Fibroblast of pulmonary artery (primary cell): ENCODE measurements around the gene VTI1A.

Experiments
- DNase-seq: peaks from one replicate; pipeline ENCODE4 v3.0.0-alpha.2; 2010; ENCODE audit warnings: low read depth
- H3K4me3 ChIP-seq: replicated peaks from 2 replicates; pipeline ENCODE4 v1.5.1; 2011; ENCODE audit warnings: low read depth, mild to moderate bottlenecking, control low read depth, low read length, moderate library complexity
- CTCF ChIP-seq: IDR thresholded peaks from 2 replicates; pipeline ENCODE4 v1.5.1; 2011; ENCODE audit warnings: mild to moderate bottlenecking, control low read depth, low read length, inconsistent platforms; ENCODE audit errors: missing control alignments

VTI1A gene

DNA sequence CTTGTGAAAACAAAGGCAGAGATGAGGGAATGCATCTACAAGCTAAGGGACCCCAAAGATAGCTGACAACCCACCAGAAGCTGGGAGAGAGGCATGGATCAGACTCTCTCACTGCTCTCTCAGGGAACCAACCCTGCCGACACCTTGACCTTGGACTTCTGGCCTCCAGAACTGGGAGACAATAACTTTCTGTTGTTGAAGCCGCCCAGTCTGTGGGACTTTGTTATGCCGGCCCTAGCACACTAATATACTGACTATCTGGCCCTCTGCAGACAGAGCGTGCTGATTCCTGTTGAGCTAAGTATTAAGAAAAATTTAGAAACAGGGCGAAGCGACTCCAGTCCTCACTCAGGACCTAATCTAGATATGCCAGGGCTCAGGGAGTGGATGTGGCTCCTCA is 358.7 kb downstream of the VTI1A start:
- no peak overlapping the region for H3K4me3 ChIP-seq
- no peak for TF ChIP-seq CTCF
- no peak for DNase-seq

DNA sequence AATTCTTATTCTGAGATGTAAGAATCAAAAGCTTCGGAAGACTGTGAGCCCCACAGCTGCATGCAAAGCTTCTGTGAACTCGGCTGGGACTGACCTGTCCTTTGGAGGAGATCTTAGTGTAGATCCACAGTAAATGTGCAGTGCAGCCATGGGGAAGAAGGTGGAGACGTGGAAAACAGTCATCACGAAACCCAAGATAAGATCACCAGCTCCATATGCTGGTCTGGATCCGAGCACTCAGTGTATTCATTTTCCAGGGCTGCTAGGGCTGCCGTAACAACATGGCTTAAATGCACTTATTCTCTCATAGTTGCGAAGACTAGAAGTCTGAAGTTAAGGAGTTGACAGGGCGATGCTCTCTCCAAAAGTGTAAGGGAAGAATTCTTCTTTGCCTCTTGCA is 360.0 kb downstream of the VTI1A start:
- no peak for DNase-seq
- TF ChIP-seq CTCF = no peak
- no peak overlapping the region for H3K4me3 ChIP-seq

- no peak for DNase-seq
- no peak for TF ChIP-seq CTCF
- no peak overlapping the region for H3K4me3 ChIP-seq
Observed at GRCh38 chr10:112809736-112810135, 362.7 kb downstream of the VTI1A start.

GRCh38 chr10:112810711-112811151 is 363.7 kb downstream of the VTI1A start:
- no peak overlapping the region for H3K4me3 ChIP-seq
- no peak for TF ChIP-seq CTCF
- no peak for DNase-seq

- no peak for TF ChIP-seq CTCF
- DNase-seq = peak; percentile 88
- H3K4me3 ChIP-seq = peak overlapping the region; percentile 34
Observed at GRCh38 chr10:112811741-112812551, 364.9 kb downstream of the VTI1A start.

DNA sequence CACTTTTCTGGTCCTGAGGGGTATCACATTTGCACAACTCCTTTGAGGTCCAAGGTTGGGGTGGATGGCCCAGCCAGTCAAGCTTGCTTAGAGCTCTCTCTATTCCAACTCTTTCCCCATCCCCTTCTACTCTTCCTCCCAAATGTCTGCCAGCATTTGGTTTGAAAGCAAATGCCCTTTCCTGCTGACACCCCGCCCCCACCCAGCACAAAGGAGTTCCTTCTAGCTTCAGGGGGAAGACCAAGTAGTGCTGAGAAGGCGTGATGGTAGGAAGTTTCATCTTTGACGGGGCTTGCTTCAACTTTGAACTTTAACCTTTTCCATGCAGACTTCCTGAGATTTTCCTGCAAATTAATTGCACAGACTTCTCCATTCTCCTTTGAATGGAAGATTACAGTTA is 365.6 kb downstream of the VTI1A start:
- no peak for DNase-seq
- H3K4me3 ChIP-seq = no peak overlapping the region
- TF ChIP-seq CTCF = no peak

DNA sequence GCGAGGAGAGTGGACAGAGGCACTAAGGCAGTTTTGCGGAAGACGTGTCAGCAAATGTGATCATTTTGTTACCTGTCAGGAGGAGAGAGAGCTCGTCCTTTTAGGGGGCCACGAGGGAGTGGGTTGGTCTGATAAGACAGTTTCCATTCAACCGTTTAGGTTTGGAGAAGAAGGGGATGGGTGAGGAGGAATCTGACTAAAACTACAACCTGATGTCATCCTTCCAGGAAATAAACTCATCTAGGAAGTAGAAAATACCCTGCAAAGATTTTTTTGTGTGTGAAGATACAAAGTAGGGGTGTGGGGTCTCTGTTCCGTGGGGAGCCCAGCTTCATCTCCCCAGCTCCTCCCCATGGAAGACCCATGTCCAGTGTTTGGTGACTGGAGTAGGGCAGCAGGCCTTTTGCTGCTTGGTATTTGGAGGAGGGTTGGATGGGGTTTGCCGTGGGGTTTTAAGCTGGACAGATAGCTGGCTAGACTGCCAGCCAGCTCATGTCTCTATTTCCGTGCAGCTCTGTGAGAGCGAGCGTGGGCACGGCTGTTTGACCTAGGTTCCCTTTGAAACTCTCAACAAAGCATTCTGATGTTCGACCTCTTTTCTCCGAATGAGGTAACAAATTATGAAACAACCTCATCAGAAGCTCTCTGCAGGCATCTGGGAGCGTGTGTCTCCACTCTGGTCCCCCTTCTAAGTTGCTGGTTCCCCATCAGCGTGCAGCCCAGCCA is 367.0 kb downstream of the VTI1A start:
- no peak overlapping the region for H3K4me3 ChIP-seq
- no peak for TF ChIP-seq CTCF
- no peak for DNase-seq
